GM19372 (cell line): Measurements from ENCODE around the gene ADAMTS3.
"Not testable (repeated sequence)": the region's sequence is repeated elsewhere in the genome, so short reads cannot be mapped to it uniquely, and the experiment has no call there.

Experiments used
- ATAC-seq: cut with Tn5 transposase; IDR thresholded peaks from one replicate; pipeline ENCODE4 v1.9.1; 2021; ENCODE audit warnings: mild to moderate bottlenecking, low read depth, moderate library complexity; ENCODE audit not compliant: unreplicated experiment

Gene ADAMTS3

DNA sequence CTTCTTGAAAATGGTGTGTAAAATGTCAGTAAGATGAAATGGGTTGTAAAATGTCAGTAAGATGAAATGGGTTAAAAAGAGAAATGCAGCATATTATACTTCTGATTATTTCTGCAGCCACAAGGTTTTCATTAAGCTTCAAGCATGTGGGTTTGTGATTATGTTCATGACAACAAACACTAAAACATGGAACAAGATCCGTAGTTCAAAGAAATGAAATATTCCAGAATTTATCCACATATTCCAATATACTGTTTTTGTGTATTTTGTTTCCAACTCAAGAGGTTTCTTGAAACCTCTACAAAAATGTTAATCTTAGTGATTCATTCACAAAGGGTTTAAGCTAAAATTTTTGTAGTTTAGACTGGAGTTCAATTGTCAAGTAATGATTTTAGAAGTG is 84.0 kb downstream of the ADAMTS3 start:
- no peak for ATAC-seq

DNA sequence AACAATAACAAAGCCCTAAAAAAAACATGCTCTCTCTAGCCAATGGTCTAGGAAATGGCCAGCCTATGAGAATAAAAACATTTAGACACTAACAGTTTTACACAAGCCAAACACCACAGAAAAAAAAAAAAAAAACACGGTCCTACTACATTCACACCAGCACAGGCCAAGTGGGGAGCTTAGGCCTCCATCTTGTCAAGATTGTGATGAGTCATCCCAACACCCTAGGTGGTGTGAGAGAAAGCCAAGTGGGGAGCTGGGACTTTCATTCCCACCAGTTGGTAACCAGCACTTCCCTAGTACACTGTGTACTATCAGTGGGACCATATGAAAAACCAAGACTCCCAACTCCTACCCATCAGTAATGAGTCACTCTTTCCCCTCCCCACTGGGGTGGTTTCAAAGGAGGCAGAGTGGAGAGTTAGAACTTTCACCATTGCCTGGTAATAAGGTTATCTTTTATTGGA is 95.6 kb downstream of the ADAMTS3 start:
- no peak for ATAC-seq

GRCh38 chr4:72471816-72472215 is 97.2 kb downstream of the ADAMTS3 start:
- no peak for ATAC-seq

DNA sequence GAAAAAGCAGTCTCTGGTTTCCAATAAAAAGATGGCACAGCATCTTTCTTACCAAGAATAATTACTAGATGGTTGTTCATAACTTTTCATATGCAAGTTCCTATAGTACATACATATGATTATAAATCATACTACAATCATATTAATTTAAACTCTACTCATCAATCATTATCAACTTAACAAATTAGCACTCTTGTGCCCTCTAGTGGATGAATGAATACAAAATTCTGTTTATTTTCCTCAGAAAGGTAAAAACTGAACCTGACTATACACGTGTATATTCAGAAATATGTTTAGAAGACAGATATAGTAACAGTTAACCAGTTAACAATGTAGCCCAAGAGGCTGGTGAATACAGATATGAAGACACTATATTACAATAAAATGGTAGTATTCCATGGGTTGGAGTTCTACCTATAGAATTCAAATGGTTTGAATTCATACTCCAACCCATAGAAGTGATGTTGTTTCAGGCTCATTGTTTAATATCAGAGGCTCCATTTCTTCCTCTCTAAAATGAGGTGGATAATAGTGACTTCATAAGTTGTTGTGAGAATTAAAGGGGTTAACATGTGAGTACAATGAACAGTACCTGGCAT is 100.0 kb downstream of the ADAMTS3 start:
- no peak for ATAC-seq

DNA sequence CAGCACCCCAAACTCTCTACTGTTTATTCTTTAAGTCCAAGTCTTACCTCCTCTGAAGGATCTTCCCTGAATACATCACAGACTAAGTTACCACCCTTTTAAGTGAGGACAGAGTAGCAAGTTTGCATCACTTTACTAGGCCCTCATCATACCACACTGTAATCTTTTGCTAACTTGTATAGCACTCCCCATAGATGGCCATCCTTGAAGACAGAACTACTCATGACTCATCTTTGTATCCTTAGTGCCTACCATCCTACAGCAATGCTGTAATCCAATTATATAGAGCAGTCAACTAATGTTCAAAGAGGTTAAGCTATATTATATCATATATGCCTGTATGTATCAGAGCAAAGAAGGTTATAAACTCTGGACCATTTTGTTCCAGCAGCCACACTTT is 101.4 kb downstream of the ADAMTS3 start:
- no peak for ATAC-seq

- no peak for ATAC-seq
Measured at GRCh38 chr4:72463724-72464123, 105.3 kb downstream of the ADAMTS3 start.

DNA sequence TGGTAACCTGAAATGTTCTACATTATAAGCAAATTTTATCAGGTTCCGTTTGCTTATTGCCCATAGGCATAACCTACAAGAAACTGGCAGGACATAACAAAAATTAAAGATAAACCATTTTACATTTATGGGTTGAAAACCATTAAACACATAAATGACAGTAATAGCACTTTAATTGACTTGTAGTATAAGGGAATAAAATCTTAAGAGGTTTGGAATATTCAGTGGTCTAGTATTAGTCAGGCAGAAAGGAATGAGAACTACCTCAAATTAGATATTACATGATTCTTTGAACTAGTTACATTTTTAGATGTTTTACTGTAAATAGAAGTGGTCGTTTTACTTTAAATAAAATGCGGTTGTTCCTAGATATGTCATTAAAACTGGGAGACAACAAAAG is 111.9 kb downstream of the ADAMTS3 start:
- ATAC-seq: no peak

DNA sequence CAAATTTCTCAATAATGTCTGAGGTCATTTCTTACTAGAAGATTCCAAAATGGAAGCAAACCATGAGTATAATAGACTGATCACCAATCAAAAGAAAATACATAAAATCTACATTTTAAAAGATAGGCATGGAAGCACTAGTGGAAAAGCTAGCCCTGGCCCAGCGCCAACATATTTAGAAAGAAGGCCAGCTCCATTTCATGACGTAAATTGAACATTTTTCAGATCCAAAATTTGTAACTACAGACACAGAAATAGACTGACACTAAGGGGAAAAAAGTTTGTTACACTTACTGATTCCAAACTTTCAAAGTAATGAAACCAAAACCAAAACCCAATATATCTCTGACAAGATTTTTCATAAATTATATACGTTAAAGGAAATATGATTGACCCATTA is 117.7 kb downstream of the ADAMTS3 start:
- no peak for ATAC-seq

DNA sequence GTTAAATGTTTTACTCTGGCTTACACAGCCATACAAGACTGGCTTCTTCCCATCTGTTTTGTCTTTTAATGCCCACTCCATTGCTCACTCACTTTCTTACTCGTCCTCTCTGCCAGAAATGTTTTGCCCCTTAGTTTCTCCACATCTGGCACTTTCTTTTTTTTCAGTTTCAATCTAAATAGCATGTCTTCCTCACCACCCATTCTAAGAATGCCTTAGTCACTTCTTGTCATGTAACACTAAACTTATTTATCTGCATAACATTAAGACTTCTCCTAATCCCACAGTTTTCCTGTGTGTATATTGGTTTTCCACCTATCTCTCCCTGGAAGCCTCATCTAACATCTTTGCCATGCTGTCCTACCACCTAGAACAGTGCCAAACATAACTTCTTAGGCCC is 119.3 kb downstream of the ADAMTS3 start:
- ATAC-seq: no peak

DNA sequence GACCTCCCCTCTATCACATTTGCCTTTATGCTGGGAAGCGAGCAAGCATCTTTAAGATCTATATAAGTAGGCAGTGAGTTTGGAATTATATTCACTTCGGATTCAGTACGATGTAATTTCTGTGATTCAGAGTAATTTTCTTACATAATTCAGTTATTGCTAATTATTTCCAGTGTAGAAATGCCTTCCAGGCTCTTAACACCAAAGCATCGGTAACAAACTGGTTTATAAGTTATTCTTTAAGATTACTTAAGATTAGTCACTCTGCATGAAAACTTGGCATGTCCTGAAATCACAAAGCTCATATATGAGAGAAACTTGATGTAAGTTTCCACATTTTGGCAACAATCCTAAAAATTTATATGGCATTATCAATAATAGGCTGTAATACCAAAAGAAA is 120.8 kb downstream of the ADAMTS3 start:
- ATAC-seq: no peak

- ATAC-seq: no peak
Measured at GRCh38 chr4:72446353-72447055, 122.5 kb downstream of the ADAMTS3 start.

DNA sequence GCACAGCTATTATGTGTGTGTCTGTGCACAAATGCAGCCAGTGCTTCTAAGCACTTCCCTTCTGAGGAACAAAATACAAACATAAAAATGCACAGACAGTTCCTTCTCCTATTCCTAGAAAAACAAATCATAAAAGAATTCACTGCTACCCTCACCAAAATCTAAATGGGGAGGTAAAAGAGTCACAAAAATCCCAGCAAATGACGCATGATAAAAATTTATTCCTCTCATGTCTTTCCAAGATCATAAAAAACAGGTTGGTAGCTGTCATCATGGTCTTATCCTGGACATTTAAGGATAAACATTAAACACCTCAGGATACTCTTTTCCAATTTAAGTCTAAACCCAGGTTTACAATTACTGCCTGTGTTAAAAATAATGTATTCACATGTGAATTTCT is 124.9 kb downstream of the ADAMTS3 start:
- ATAC-seq: no peak

DNA sequence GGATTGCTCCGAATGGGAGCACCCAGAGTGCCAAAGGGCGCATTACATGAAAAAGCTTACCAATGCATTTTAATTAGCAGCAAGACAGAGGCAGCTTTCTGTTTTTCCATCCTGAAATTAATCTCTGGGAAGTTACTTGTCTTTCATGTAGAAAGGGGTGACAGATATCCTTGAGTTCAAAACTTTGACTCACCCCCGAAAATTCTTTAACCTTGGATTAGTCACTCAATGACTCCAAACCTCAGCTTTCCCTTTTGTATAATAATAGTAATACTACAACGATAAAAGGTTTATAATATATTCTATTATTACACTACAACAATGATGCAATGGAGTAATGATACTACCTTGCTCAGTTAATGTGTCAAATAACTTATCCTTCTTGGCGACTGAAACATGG is 126.3 kb downstream of the ADAMTS3 start:
- no peak for ATAC-seq

GRCh38 chr4:72442147-72442546 is 126.9 kb downstream of the ADAMTS3 start:
- no peak for ATAC-seq

DNA sequence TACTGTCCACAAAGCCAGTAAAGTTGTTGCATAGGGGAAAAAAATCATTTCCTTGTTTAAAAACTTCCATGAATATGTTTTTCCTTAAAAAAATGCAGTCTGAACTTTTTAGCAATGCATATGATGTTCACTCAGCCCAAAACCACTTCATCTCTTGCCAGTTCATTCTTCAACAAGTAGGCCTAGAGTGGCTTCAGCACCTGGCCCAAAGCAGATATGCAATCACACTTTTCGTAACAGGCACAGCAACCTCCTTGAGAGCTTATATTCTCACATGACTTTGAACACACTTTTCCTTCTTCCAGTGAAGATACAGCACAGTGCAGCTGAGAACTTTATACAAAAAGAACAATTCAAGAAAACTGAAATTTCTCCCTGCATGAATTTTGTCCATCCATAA is 128.6 kb downstream of the ADAMTS3 start:
- no peak for ATAC-seq

DNA sequence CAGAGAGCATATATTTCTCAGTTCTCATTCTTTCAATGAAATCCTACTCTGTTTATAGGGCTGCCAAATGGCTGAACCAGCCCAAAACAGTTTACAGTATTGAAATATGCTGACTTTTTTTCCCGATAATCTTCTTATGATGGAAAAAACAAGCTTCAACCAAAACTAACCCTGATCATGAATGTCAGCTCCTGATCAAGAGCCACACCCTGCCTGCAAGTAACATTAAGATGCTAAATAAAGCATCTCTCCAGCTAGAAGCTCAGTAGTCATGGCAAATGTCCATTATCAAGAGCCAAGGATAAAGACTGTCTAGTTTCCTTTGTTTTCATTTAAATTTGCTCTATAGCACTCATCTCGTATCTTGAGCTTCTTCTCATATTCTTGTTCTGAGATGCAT is 136.0 kb downstream of the ADAMTS3 start:
- no peak for ATAC-seq

GRCh38 chr4:72432282-72432681 is 136.7 kb downstream of the ADAMTS3 start:
- no peak for ATAC-seq

- no peak for ATAC-seq
Measured at GRCh38 chr4:72430988-72431387, 138.0 kb downstream of the ADAMTS3 start.

DNA sequence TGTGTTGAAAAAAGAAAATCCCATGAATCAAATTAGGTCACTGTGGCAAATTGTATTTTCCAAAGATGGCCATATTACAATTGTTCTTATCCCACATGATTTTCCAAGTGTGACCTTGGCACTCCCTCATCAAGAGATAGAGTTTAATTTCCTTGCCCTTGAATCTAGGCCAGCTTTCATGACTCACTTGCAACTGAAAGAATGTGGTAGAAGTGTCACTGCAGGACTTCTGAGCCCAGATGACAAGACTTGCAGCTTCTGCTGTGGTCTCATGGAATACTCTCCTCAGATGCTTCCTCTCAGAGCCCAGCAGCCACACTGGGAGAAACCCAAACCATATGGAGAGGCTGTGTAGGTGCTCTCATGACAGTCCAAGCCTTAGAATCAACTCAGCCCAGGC is 139.0 kb downstream of the ADAMTS3 start:
- ATAC-seq: no peak

DNA sequence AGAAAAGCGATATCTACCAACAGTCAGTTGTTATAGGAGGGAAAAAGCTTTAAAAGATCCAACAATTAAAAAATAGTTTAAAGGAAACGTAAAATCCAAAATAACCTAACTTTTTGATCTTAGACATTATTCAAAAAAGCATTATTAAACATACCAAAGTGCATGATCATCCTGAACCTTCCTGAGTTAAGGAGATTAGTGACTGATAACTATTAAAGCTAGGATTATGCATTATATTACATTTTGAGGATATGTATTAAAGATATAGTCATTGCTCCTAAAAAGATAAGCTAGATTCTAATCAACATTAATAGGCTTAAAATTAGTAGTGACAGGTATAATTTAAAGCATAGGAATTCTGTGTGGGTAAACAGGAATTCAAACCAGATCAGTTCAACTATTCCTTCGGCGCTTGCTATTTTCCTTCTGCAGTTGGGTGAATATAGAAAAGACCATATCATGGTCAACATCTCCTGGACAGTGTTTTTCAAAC is 139.6 kb downstream of the ADAMTS3 start:
- ATAC-seq: no peak

- no peak for ATAC-seq
Measured at GRCh38 chr4:72427057-72427456, 142.0 kb downstream of the ADAMTS3 start.

DNA sequence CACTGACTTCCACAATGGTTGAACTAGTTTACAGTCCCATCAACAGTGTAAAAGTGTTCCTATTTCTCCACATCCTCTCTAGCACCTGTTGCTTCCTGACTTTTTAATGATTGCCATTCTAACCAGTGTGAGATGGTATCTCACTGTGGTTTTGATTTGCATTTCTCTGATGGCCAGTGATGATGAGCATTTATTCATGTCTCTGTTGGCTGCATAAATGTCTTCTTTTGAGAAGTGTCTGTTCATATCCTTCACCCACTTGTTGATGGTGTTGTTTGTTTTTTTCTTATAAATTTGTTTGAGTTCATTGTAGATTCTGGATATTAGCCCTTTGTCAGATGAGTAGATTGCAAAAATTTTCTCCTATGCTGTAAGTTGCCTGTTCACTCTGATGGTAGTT is 143.1 kb downstream of the ADAMTS3 start:
- not testable (repeated sequence) for ATAC-seq
